PC-3 (cell line): ENCODE data around the gene FBLN1. TPM values are rescaled to one million over a fixed set of nuclear protein-coding genes. Genes with fewer than 3 reads are reported as not detected.
"Not testable (repeated sequence)": the region's sequence is repeated elsewhere in the genome, so short reads cannot be mapped to it uniquely, and the experiment has no call there.

Source experiments
- ATAC-seq: fragments of 200-7000 bp; cut with Tn5 transposase; 2 replicates; pipeline ENCODE4 v1.9.1; 2020; ENCODE audit warnings: mild to moderate bottlenecking, moderate library complexity
- BruUV-seq: library from RNA; stranded (reverse); fragments of 400-500 nt; replicated peaks from 2 replicates; lab custom pipeline; 2021; lab: Mats Ljungman, UMichigan
- CTCF ChIA-PET: fragments of 300-600 bp; sonication (Branson Sonifier 250); formaldehyde crosslinking; loops from one replicate; lab custom pipeline; 2022; ENCODE audit warnings: antibody characterized with exemption; lab: Charles Lee
- POLR2A ChIA-PET: fragments of 300-600 bp; sonication (Branson Sonifier 250); formaldehyde crosslinking; loops from one replicate; lab custom pipeline; 2022; ENCODE audit warnings: antibody characterized with exemption; ENCODE audit not compliant: unreplicated experiment; lab: Charles Lee
- DNase-seq: peaks from one replicate; pipeline ENCODE4 v3.0.0-alpha.2; 2015
- H2AFZ ChIP-seq: fragments of 300-600 bp; sonication (generic); 2 replicates; pipeline ENCODE4 v1.6.0; 2016; ENCODE audit warnings: antibody characterized with exemption, low read length
- H3F3A ChIP-seq: fragments of 300-600 bp; sonication (generic); one replicate; pipeline ENCODE4 v1.6.0; 2017; ENCODE audit warnings: antibody characterized with exemption, low read length, control low read depth, mild to moderate bottlenecking; ENCODE audit not compliant: unreplicated experiment
- H3K27ac ChIP-seq: fragments of 300-600 bp; sonication (generic); 2 replicates; pipeline ENCODE4 v1.5.1; 2016; ENCODE audit warnings: mild to moderate bottlenecking, low read length
- H3K27me3 ChIP-seq: fragments of 300-600 bp; sonication (generic); 2 replicates; pipeline ENCODE4 v1.6.1; 2016; ENCODE audit warnings: low read length, mixed read lengths
- H3K36me3 ChIP-seq: fragments of 300-600 bp; sonication (generic); 2 replicates; pipeline ENCODE4 v1.6.1; 2016; ENCODE audit warnings: low read depth, mixed run types, low read length, mixed read lengths
- H3K4me1 ChIP-seq: fragments of 300-600 bp; sonication (generic); 2 replicates; pipeline ENCODE4 v1.5.1; 2016; ENCODE audit warnings: low read length; ENCODE audit not compliant: insufficient read depth
- H3K4me2 ChIP-seq: fragments of 300-600 bp; sonication (generic); 2 replicates; pipeline ENCODE4 v1.6.0; 2016; ENCODE audit warnings: low read length
- H3K4me3 ChIP-seq: fragments of 300-600 bp; sonication (generic); 2 replicates; pipeline ENCODE4 v1.5.1; 2016; ENCODE audit warnings: mild to moderate bottlenecking, low read length, mixed read lengths
- H3K79me2 ChIP-seq: fragments of 300-600 bp; sonication (generic); 2 replicates; pipeline ENCODE4 v1.6.1; 2017; ENCODE audit warnings: low read length, mixed read lengths
- H3K9ac ChIP-seq: fragments of 300-600 bp; sonication (generic); 2 replicates; pipeline ENCODE4 v1.6.0; 2016; ENCODE audit warnings: mild to moderate bottlenecking, low read length
- H3K9me2 ChIP-seq: fragments of 300-600 bp; sonication (generic); replicated peaks from 2 replicates; pipeline ENCODE4 v1.6.1; 2016; ENCODE audit warnings: mixed run types, low read length, mixed read lengths
- H3K9me3 ChIP-seq: fragments of 300-600 bp; sonication (generic); 2 replicates; pipeline ENCODE4 v1.6.1; 2016; ENCODE audit warnings: low read length, mixed read lengths
- H4K20me1 ChIP-seq: fragments of 300-600 bp; sonication (generic); 2 replicates; pipeline ENCODE4 v1.6.1; 2016; ENCODE audit warnings: low read length, mixed read lengths
- EZH2 ChIP-seq: fragments of 300-600 bp; sonication (generic); IDR thresholded peaks from one replicate; pipeline ENCODE4 v1.6.1; 2017; ENCODE audit warnings: antibody characterized with exemption, mild to moderate bottlenecking, low read length; ENCODE audit not compliant: unreplicated experiment
- EZH2phosphoT487 ChIP-seq: fragments of 300-600 bp; sonication (generic); IDR thresholded peaks from 2 replicates; pipeline ENCODE4 v1.6.1; 2018; ENCODE audit warnings: mild to moderate bottlenecking, antibody characterized with exemption, low read length, borderline replicate concordance
- intact Hi-C: fragments of 100-400 bp; cut with micrococcal nuclease; formaldehyde crosslinking; loops from 2 replicates; pipeline ENCODE4 v1.9.0; 2023
- total RNA-seq: library from RNA; depleted of rRNA; stranded (reverse); fragments of >200 nt; gene quantifications from 2 replicates; pipeline ENCODE4 v1.2.3, GENCODE V29; 2014
- TF ChIP-seq, protein P1 (sequence below): fragments of 300-600 bp; sonication (generic); conservative IDR thresholded peaks from 2 replicates; pipeline ENCODE4 v1.5.1; 2017; ENCODE audit warnings: antibody characterized with exemption, low read depth, mild to moderate bottlenecking, low read length

Gene FBLN1
- total RNA-seq, 1 experiment from 2014 or later: 13.4 TPM

DNA sequence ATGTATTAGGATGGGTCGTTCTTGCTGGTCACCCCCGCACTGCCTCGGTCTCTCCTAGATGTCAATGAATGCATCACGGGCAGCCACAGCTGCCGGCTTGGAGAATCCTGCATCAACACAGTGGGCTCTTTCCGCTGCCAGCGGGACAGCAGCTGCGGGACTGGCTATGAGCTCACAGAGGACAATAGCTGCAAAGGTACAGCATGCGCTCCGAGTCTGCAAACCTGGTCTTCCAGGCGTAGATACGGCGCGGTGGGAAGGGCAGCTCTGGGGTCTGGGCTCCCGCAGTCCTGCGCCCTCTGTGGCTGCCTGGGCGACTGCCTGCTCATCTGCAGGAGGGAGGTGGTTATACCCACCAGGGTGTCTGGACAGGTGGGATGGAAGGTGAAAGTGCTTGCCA lies 31.0 kb downstream of the FBLN1 start:
- TF ChIP-seq, protein P1, sequence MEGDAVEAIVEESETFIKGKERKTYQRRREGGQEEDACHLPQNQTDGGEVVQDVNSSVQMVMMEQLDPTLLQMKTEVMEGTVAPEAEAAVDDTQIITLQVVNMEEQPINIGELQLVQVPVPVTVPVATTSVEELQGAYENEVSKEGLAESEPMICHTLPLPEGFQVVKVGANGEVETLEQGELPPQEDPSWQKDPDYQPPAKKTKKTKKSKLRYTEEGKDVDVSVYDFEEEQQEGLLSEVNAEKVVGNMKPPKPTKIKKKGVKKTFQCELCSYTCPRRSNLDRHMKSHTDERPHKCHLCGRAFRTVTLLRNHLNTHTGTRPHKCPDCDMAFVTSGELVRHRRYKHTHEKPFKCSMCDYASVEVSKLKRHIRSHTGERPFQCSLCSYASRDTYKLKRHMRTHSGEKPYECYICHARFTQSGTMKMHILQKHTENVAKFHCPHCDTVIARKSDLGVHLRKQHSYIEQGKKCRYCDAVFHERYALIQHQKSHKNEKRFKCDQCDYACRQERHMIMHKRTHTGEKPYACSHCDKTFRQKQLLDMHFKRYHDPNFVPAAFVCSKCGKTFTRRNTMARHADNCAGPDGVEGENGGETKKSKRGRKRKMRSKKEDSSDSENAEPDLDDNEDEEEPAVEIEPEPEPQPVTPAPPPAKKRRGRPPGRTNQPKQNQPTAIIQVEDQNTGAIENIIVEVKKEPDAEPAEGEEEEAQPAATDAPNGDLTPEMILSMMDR: no peak
- TF ChIP-seq EZH2 (no peak), EZH2phosphoT487 (no peak)
- Histone ChIP-seq H3K9me2 (no peaks in the 10 kb centered on the region), H3K4me2 (no peak overlapping the region), H2AFZ (no peak overlapping the region), H3K9me3 (no peaks in the 10 kb centered on the region), H3K79me2 (no peaks in the 10 kb centered on the region), H3K27ac (no peak overlapping the region), H3K27me3 (no peaks in the 10 kb centered on the region), H3K4me1 (no peaks in the 10 kb centered on the region), H3K9ac (no peak overlapping the region), H4K20me1 (no peaks in the 10 kb centered on the region), H3K4me3 (no peak overlapping the region), H3K36me3 (no peaks in the 10 kb centered on the region), H3F3A (no peaks in the 10 kb centered on the region)
- ChIA-PET POLR2A (no interaction called here), CTCF (no interaction called here)
- DNase-seq (no peak), ATAC-seq (no peak)
- intact Hi-C loops: no loop called here
- no TSS peak for BruUV-seq

DNA sequence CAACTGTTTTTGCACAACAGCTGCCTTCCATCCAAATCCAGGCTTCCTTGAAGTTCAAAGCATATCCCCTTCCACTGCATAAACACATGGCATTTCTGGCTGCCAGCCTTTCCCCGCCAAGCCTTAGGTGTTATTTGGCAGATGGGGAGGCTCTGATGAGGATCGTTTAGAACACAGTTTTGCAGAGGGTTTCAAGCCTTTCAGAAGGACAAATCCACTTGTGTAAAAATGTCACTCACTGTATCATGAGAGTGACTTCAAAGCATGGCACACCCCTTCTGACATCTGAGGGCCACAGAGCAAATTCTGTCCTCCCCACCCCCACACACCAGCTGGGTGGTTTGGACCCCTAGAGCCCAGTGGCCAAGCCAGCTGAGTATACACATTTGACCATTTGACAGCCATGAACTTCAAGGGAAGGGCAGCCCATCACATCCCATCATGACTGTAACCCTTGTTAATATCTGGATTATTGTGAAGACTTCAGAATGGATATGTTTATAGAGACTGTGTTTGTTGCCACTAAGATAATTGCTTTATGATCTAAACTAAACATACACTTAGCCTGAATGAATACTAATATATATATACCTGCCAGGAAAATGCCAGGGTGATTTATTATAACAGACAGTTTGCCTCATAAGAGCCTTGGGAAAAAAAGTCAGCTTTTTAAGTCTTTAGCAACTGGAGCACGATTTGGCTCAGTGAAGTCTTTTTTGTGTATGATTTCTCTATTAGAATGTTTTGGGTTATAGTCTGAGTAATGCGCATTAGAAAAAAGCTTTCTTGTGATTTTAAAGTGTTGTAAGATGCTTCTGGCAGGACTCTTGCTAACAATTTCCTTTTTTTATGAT lies 31.9 kb downstream of the FBLN1 start:
- TF ChIP-seq, protein P1: no peak
- TF ChIP-seq EZH2phosphoT487 (no peak), EZH2 (no peak)
- no peaks in the 10 kb centered on the region for H3F3A ChIP-seq
- H3K9ac ChIP-seq: no peak overlapping the region
- no peaks in the 10 kb centered on the region for H3K9me3 ChIP-seq
- no TSS peak for BruUV-seq
- no peak overlapping the region for H2AFZ ChIP-seq
- no peaks in the 10 kb centered on the region for H3K27me3 ChIP-seq
- no peaks in the 10 kb centered on the region for H3K9me2 ChIP-seq
- H3K27ac ChIP-seq: no peak overlapping the region
- no peak for ATAC-seq
- H3K36me3 ChIP-seq: no peaks in the 10 kb centered on the region
- intact Hi-C loops: no loop called here
- ChIA-PET POLR2A (no interaction called here), CTCF (no interaction called here)
- H3K79me2 ChIP-seq: no peaks in the 10 kb centered on the region
- H3K4me1 ChIP-seq: no peaks in the 10 kb centered on the region
- DNase-seq: no peak
- no peaks in the 10 kb centered on the region for H4K20me1 ChIP-seq
- no peak overlapping the region for H3K4me3 ChIP-seq
- no peak overlapping the region for H3K4me2 ChIP-seq

DNA sequence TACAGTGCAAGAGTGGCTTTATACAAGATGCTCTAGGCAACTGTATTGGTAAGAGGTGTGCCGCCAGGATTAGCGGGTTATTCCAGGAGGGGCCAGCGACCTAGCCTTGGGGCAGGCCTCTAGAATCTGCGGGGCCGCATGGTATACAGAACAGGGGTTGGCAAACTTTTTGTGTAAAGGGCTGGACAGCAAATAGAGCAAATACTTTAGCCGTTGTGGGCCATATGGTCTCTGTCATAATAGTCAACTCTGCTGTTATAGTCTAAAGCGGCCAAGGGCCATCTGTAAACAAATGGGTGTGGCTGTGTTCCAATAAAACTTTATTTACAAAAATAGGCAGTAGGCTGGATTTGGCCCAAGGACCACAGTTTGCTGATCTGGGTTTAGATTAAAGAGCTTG lies 32.6 kb downstream of the FBLN1 start:
- BruUV-seq: no TSS peak
- Histone ChIP-seq H3K4me3 (no peak overlapping the region), H3K9ac (no peak overlapping the region), H3K9me3 (no peaks in the 10 kb centered on the region), H3K9me2 (no peaks in the 10 kb centered on the region), H3K4me1 (no peaks in the 10 kb centered on the region), H3F3A (no peaks in the 10 kb centered on the region), H4K20me1 (no peaks in the 10 kb centered on the region), H3K27me3 (no peaks in the 10 kb centered on the region), H3K36me3 (no peaks in the 10 kb centered on the region), H3K4me2 (no peak overlapping the region), H3K79me2 (no peaks in the 10 kb centered on the region), H3K27ac (no peak overlapping the region), H2AFZ (no peak overlapping the region)
- no peak for ATAC-seq
- DNase-seq: no peak
- ChIA-PET CTCF (no interaction called here), POLR2A (no interaction called here)
- TF ChIP-seq EZH2 (no peak), EZH2phosphoT487 (no peak)
- TF ChIP-seq, protein P1: no peak
- intact Hi-C loops: no loop called here

DNA sequence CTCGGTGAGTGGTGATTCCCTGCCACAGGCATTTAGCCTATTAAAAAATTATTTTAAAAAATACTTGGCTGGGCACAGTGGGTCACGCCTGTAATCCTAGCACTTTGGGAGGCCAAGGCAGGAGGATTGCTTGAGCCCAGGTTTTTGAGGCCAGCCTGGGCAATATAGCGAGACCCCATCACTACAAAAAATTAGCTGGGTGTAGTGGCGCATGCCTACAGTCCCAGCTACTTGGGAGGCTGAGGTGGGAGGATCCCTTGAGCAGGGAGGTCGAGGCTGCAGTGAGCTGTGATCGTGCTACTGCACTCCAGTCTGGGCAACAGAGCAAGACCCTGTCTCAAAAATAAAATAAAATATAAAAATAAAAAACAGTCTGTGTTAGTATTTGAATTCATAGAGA lies 33.2 kb downstream of the FBLN1 start:
- POLR2A ChIA-PET: interaction anchor here (0.6 kb wide), 1 partner anchor 14 kb away, joined by 12 read pairs; no protein-coding TSS in a partner anchor
- H3K27ac ChIP-seq, H3K79me2 ChIP-seq, H3K4me3 ChIP-seq, H4K20me1 ChIP-seq, H3K4me1 ChIP-seq, H3K4me2 ChIP-seq, H3K27me3 ChIP-seq, BruUV-seq, H2AFZ ChIP-seq, H3K9me3 ChIP-seq, DNase-seq, CTCF ChIA-PET, intact Hi-C loops, H3K9ac ChIP-seq, H3K36me3 ChIP-seq, ATAC-seq, H3F3A ChIP-seq, H3K9me2 ChIP-seq: not testable (repeated sequence)
